ENCODE measurements around the gene SFMBT2.

Gene SFMBT2

GRCh38 chr10:7362471-7362870 is 48.4 kb downstream of the SFMBT2 start:
- DNase-seq = no peak

- no peak for DNase-seq
Measured at GRCh38 chr10:7361316-7361715, 49.5 kb downstream of the SFMBT2 start.

GRCh38 chr10:7359954-7360353 is 50.9 kb downstream of the SFMBT2 start:
- DNase-seq = no peak

- DNase-seq = no peak
Measured at GRCh38 chr10:7359356-7359755, 51.5 kb downstream of the SFMBT2 start.

GRCh38 chr10:7357193-7357592 is 53.6 kb downstream of the SFMBT2 start:
- no peak for DNase-seq

- no peak for DNase-seq
Measured at GRCh38 chr10:7354330-7355047, 56.3 kb downstream of the SFMBT2 start.

- DNase-seq = no peak
Measured at GRCh38 chr10:7351894-7352293, 58.9 kb downstream of the SFMBT2 start.

- no peak for DNase-seq
Measured at GRCh38 chr10:7350541-7351195, 60.2 kb downstream of the SFMBT2 start.

- DNase-seq = no peak
Measured at GRCh38 chr10:7345717-7346116, 65.1 kb downstream of the SFMBT2 start.

- DNase-seq = no peak
Measured at GRCh38 chr10:7343040-7343439, 67.8 kb downstream of the SFMBT2 start.

- no peak for DNase-seq
Measured at GRCh38 chr10:7340179-7340874, 70.5 kb downstream of the SFMBT2 start.

GRCh38 chr10:7339510-7339909 is 71.3 kb downstream of the SFMBT2 start:
- DNase-seq = no peak

- no peak for DNase-seq
Measured at GRCh38 chr10:7338469-7338868, 72.4 kb downstream of the SFMBT2 start.

GRCh38 chr10:7337431-7338171 is 73.2 kb downstream of the SFMBT2 start:
- no peak for DNase-seq

GRCh38 chr10:7335977-7336376 is 74.9 kb downstream of the SFMBT2 start:
- DNase-seq = no peak

- DNase-seq = no peak
Measured at GRCh38 chr10:7334642-7334964, 76.2 kb downstream of the SFMBT2 start.

GRCh38 chr10:7333961-7334641 is 76.7 kb downstream of the SFMBT2 start:
- no peak for DNase-seq

GRCh38 chr10:7329219-7329618 is 81.6 kb downstream of the SFMBT2 start:
- no peak for DNase-seq

GRCh38 chr10:7327885-7328284 is 82.9 kb downstream of the SFMBT2 start:
- DNase-seq = no peak

GRCh38 chr10:7322623-7323022 is 88.2 kb downstream of the SFMBT2 start:
- DNase-seq = no peak

GRCh38 chr10:7320072-7320471 is 90.8 kb downstream of the SFMBT2 start:
- DNase-seq = no peak

GRCh38 chr10:7319632-7320031 is 91.2 kb downstream of the SFMBT2 start:
- no peak for DNase-seq

- DNase-seq = peak in 2 of 6 experiments; percentile 17 to 29
Measured at GRCh38 chr10:7318836-7319235, 92.0 kb downstream of the SFMBT2 start.

All from stimulated activated naive CD4-positive, alpha-beta T cell (primary cell).